ENCODE measurements around the gene HOXD1. TPM values are rescaled to one million over a fixed set of nuclear protein-coding genes. Genes with fewer than 3 reads are reported as not detected.

Gene HOXD1
- total and polyA plus RNA-seq, 2 of the 4 experiments (the other 2 are of a cell fraction) = not detected

GRCh38 chr2:176182671-176183070, 5.8 kb upstream of the HOXD1 start:
- H3K4ac ChIP-seq (ENCODE audit: low read depth, low read length) = no peak overlapping the region
- no peak overlapping the region for H3K27ac ChIP-seq (ENCODE audit: insufficient read depth, low read length)
- H3K14ac ChIP-seq (replicated peaks; ENCODE audit: low read depth, low read length) = no peak overlapping the region
- no peak overlapping the region for H2BK15ac ChIP-seq (ENCODE audit: low read depth, low read length)
- TF ChIP-seq MXI1 (IDR thresholded peaks at IDR 0.05; ENCODE audit: borderline replicate concordance, low read depth, low read length) = no peak
- TF ChIP-seq CTCF (conservative IDR thresholded peaks at IDR 0.05; ENCODE audit: low read depth, low read length) = no peak
- TF ChIP-seq SMC3 (IDR thresholded peaks at IDR 0.05; ENCODE audit: low read depth, low read length) = no peak
- TF ChIP-seq MAFK (IDR thresholded peaks at IDR 0.05; ENCODE audit: low read depth, low read length) = no peak
- no peak for TF ChIP-seq POLR2A (IDR thresholded peaks at IDR 0.05; ENCODE audit: low read depth, low read length)
- no peak for TF ChIP-seq BHLHE40 (IDR thresholded peaks at IDR 0.05; ENCODE audit: low read depth, low read length)
- no peak for TF ChIP-seq RFX5 (IDR thresholded peaks at IDR 0.05; ENCODE audit: low read depth, low read length)
- TF ChIP-seq, protein P1, sequence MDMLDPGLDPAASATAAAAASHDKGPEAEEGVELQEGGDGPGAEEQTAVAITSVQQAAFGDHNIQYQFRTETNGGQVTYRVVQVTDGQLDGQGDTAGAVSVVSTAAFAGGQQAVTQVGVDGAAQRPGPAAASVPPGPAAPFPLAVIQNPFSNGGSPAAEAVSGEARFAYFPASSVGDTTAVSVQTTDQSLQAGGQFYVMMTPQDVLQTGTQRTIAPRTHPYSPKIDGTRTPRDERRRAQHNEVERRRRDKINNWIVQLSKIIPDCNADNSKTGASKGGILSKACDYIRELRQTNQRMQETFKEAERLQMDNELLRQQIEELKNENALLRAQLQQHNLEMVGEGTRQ (IDR thresholded peaks at IDR 0.05; ENCODE audit: low read depth, low read length) = no peak
- TF ChIP-seq NFE2L2 (IDR thresholded peaks at IDR 0.05; ENCODE audit: low read depth, low read length) = no peak
- no peak for TF ChIP-seq CEBPB (IDR thresholded peaks at IDR 0.05; ENCODE audit: low read depth, low read length)
- no peak for TF ChIP-seq RAD21 (IDR thresholded peaks at IDR 0.05; ENCODE audit: low read length)
- TF ChIP-seq RCOR1 (IDR thresholded peaks at IDR 0.05; ENCODE audit: insufficient replicate concordance, low read length) = no peak
- TF ChIP-seq ELK1 (IDR thresholded peaks at IDR 0.05; ENCODE audit: borderline replicate concordance, low read depth, low read length) = no peak
- no peak for TF ChIP-seq CHD1 (IDR thresholded peaks at IDR 0.05; ENCODE audit: low read depth, low read length)
- no peak for TF ChIP-seq FOS (IDR thresholded peaks at IDR 0.05; ENCODE audit: low read depth, low read length)
- TF ChIP-seq MAZ (IDR thresholded peaks at IDR 0.05; ENCODE audit: borderline replicate concordance, low read depth, low read length) = no peak
- H2BK20ac ChIP-seq (ENCODE audit: low read depth, low read length) = no peak overlapping the region
- no peak for ATAC-seq (ENCODE audit: low read depth)
- H2AFZ ChIP-seq (replicated peaks; ENCODE audit: low read length, poor library complexity) = no peak overlapping the region
- H3K9ac ChIP-seq (ENCODE audit: low read depth, low read length) = no peak overlapping the region
- H3K36me3 ChIP-seq (ENCODE audit: control insufficient read depth, insufficient read depth, low read length) = no peaks in the 10 kb centered on the region
- BruUV-seq (replicated peaks) = no TSS peak
- no peak overlapping the region for H2AK9ac ChIP-seq (replicated peaks; ENCODE audit: low read depth, low read length, poor library complexity)
- H3K9me3 ChIP-seq (ENCODE audit: control insufficient read depth, insufficient read depth, low read length) = peaks cover 4% of the 10 kb centered on the region; the same call in 1 of the 2 replicates
- in situ Hi-C loops (cut with MboI; ENCODE audit: low sequenced_read_pairs) = no loop called here
- CTCF ChIA-PET = no interaction called here
- H3K79me1 ChIP-seq (ENCODE audit: low read depth in 1 of 2, low read length in 2 of 2) = no peaks in the 10 kb centered on the region
- no peak overlapping the region for H4K5ac ChIP-seq (ENCODE audit: low read depth, low read length)
- no peak overlapping the region for H2BK120ac ChIP-seq (ENCODE audit: low read depth, low read length)
- H2AK5ac ChIP-seq (ENCODE audit: low read depth, low read length) = no peak overlapping the region
- DNase-seq = no peak
- H4K20me1 ChIP-seq (ENCODE audit: insufficient read depth, low read length) = no peaks in the 10 kb centered on the region
- WGBS, 2 experiments (ENCODE audit: extremely low coverage in 2 of 2, insufficient read length in 1 of 2) = no CpG with 5 or more reads among the region's 3 CpGs
- no peak overlapping the region for H4K91ac ChIP-seq (ENCODE audit: insufficient read depth, low read depth, low read length)
- H3K9me1 ChIP-seq (ENCODE audit: insufficient read depth, low read length) = no peaks in the 10 kb centered on the region
- H3K56ac ChIP-seq (ENCODE audit: extremely low read depth, insufficient read depth, low read length) = no peak overlapping the region
- no peak overlapping the region for H2BK5ac ChIP-seq (ENCODE audit: low read depth, low read length, poor library complexity, severe bottlenecking)
- H3K27me3 ChIP-seq (ENCODE audit: control insufficient read depth, insufficient read depth, low read length) = peaks cover 48% of the 10 kb centered on the region
- no peak overlapping the region for H3K4me2 ChIP-seq (ENCODE audit: low read depth, low read length)
- dilution Hi-C loops (cut with HindIII; ENCODE audit: low sequenced_read_pairs, unreplicated experiment) = no loop called here
- no peak overlapping the region for H3K18ac ChIP-seq (ENCODE audit: low read depth, low read length)
- H3K23ac ChIP-seq (ENCODE audit: low read depth, low read length) = no peak overlapping the region
- H4K8ac ChIP-seq (ENCODE audit: low read depth in 2 of 2, low read length in 2 of 2) = no peak overlapping the region
- POLR2A ChIA-PET (ENCODE audit: unreplicated experiment) = no interaction called here
- H3K4me3 ChIP-seq (ENCODE audit: insufficient read depth, low read depth, low read length) = no peak overlapping the region
- H3K4me1 ChIP-seq (ENCODE audit: control insufficient read depth, insufficient read depth, low read length) = peaks cover 2% of the 10 kb centered on the region; the same call in 1 of the 2 replicates
- intact Hi-C loops (cut with micrococcal nuclease) = no loop called here

All from IMR-90 (cell line).